ENCODE data around the gene DNAJB1.
"Not testable (repeated sequence)": the region's sequence is repeated elsewhere in the genome, so short reads cannot be mapped to it uniquely, and the experiment has no call there.

Gene DNAJB1

GRCh38 chr19:14517446-14517839 is 754 bp downstream of the DNAJB1 start:
- Mint-ChIP-seq H3K4me3 (peak overlapping the region; percentile 93), H3K36me3 (ENCODE audit: low read depth) (peaks cover 28% of the 10 kb centered on the region), H3K27me3 (ENCODE audit: low read depth) (no peaks in the 10 kb centered on the region), H3K4me1 (ENCODE audit: low read depth) (peaks cover 45% of the 10 kb centered on the region), H3K27ac (peak overlapping the region; percentile 78), H3K9me3 (no peaks in the 10 kb centered on the region)

GRCh38 chr19:14516746-14517438 is 1.3 kb downstream of the DNAJB1 start:
- Mint-ChIP-seq H3K4me1 (ENCODE audit: low read depth) (peaks cover 39% of the 10 kb centered on the region), H3K27ac (peak overlapping the region; percentile 78), H3K9me3 (no peaks in the 10 kb centered on the region), H3K27me3 (ENCODE audit: low read depth) (no peaks in the 10 kb centered on the region), H3K36me3 (ENCODE audit: low read depth) (peaks cover 28% of the 10 kb centered on the region), H3K4me3 (peak overlapping the region; percentile 93)

GRCh38 chr19:14516048-14516534 is 2.1 kb downstream of the DNAJB1 start:
- Mint-ChIP-seq H3K36me3 (ENCODE audit: low read depth) (peaks cover 28% of the 10 kb centered on the region), H3K27me3 (ENCODE audit: low read depth) (no peaks in the 10 kb centered on the region), H3K27ac (peak overlapping the region; percentile 26), H3K4me1 (ENCODE audit: low read depth) (peaks cover 32% of the 10 kb centered on the region), H3K9me3 (no peaks in the 10 kb centered on the region), H3K4me3 (peak overlapping the region; percentile 93)

GRCh38 chr19:14515501-14516047 is 2.6 kb downstream of the DNAJB1 start:
- H3K9me3 Mint-ChIP-seq, result no peaks in the 10 kb centered on the region
- H3K27ac Mint-ChIP-seq, result no peak overlapping the region
- peak overlapping the region; percentile 93 for H3K4me3 Mint-ChIP-seq
- no peaks in the 10 kb centered on the region for H3K27me3 Mint-ChIP-seq (ENCODE audit: low read depth)
- peaks cover 28% of the 10 kb centered on the region for H3K36me3 Mint-ChIP-seq (ENCODE audit: low read depth)
- H3K4me1 Mint-ChIP-seq (ENCODE audit: low read depth), result peaks cover 32% of the 10 kb centered on the region

- H3K36me3 Mint-ChIP-seq (ENCODE audit: low read depth), result peaks cover 28% of the 10 kb centered on the region
- H3K4me1 Mint-ChIP-seq (ENCODE audit: low read depth), result peaks cover 30% of the 10 kb centered on the region
- H3K4me3 Mint-ChIP-seq, result no peak overlapping the region
- no peaks in the 10 kb centered on the region for H3K27me3 Mint-ChIP-seq (ENCODE audit: low read depth)
- H3K27ac Mint-ChIP-seq, result peak overlapping the region; percentile 38
- no peaks in the 10 kb centered on the region for H3K9me3 Mint-ChIP-seq
These were observed 3.9 kb downstream of the DNAJB1 start for GRCh38 chr19:14514215-14514863.

GRCh38 chr19:14512406-14512961 is 5.7 kb downstream of the DNAJB1 start:
- peaks cover 35% of the 10 kb centered on the region for H3K4me1 Mint-ChIP-seq (ENCODE audit: low read depth)
- peaks cover 28% of the 10 kb centered on the region for H3K36me3 Mint-ChIP-seq (ENCODE audit: low read depth)
- H3K27me3 Mint-ChIP-seq (ENCODE audit: low read depth), result no peaks in the 10 kb centered on the region
- H3K9me3 Mint-ChIP-seq, result no peaks in the 10 kb centered on the region
- no peak overlapping the region for H3K4me3 Mint-ChIP-seq
- no peak overlapping the region for H3K27ac Mint-ChIP-seq

GRCh38 chr19:14511229-14511593 is 7.0 kb downstream of the DNAJB1 start:
- Mint-ChIP-seq H3K9me3 (no peaks in the 10 kb centered on the region), H3K27me3 (ENCODE audit: low read depth) (no peaks in the 10 kb centered on the region), H3K36me3 (ENCODE audit: low read depth) (peaks cover 19% of the 10 kb centered on the region), H3K27ac (peak overlapping the region; percentile 27), H3K4me1 (ENCODE audit: low read depth) (peaks cover 36% of the 10 kb centered on the region), H3K4me3 (no peak overlapping the region)

- H3K4me1 Mint-ChIP-seq (ENCODE audit: low read depth), result peaks cover 36% of the 10 kb centered on the region
- H3K9me3 Mint-ChIP-seq, result no peaks in the 10 kb centered on the region
- H3K27ac Mint-ChIP-seq, result no peak overlapping the region
- H3K36me3 Mint-ChIP-seq (ENCODE audit: low read depth), result peaks cover 12% of the 10 kb centered on the region
- no peak overlapping the region for H3K4me3 Mint-ChIP-seq
- H3K27me3 Mint-ChIP-seq (ENCODE audit: low read depth), result no peaks in the 10 kb centered on the region
These were observed 7.6 kb downstream of the DNAJB1 start for GRCh38 chr19:14510311-14511228.

GRCh38 chr19:14507704-14508542 is 10.3 kb downstream of the DNAJB1 start:
- Mint-ChIP-seq H3K27me3 (ENCODE audit: low read depth) (peaks cover 9% of the 10 kb centered on the region), H3K27ac (peak overlapping the region; percentile 93), H3K9me3 (no peaks in the 10 kb centered on the region), H3K4me1 (ENCODE audit: low read depth) (peaks cover 30% of the 10 kb centered on the region), H3K4me3 (no peak overlapping the region), H3K36me3 (ENCODE audit: low read depth) (no peaks in the 10 kb centered on the region)

GRCh38 chr19:14505488-14506239 is 12.5 kb downstream of the DNAJB1 start:
- Mint-ChIP-seq H3K27ac (peak overlapping the region; percentile 93), H3K4me1 (ENCODE audit: low read depth) (peaks cover 30% of the 10 kb centered on the region), H3K27me3 (ENCODE audit: low read depth) (peaks cover 9% of the 10 kb centered on the region), H3K36me3 (ENCODE audit: low read depth) (no peaks in the 10 kb centered on the region), H3K4me3 (peak overlapping the region; percentile 46), H3K9me3 (no peaks in the 10 kb centered on the region)

- not testable (repeated sequence) for H3K9me3 Mint-ChIP-seq
- H3K4me1 Mint-ChIP-seq (ENCODE audit: low read depth), result peaks cover 26% of the 10 kb centered on the region
These were observed 13.6 kb downstream of the DNAJB1 start for GRCh38 chr19:14504575-14504974.

GRCh38 chr19:14503285-14503684 is 14.9 kb downstream of the DNAJB1 start:
- Mint-ChIP-seq H3K4me1 (ENCODE audit: low read depth) (peaks cover 23% of the 10 kb centered on the region), H3K27me3 (ENCODE audit: low read depth) (peaks cover 9% of the 10 kb centered on the region), H3K27ac (no peak overlapping the region)

More at GRCh38 chr19:14504575-14504974, 13.6 kb downstream of the DNAJB1 start:
- H3K36me3 Mint-ChIP-seq (ENCODE audit: low read depth); H3K4me3 Mint-ChIP-seq; H3K27ac Mint-ChIP-seq; H3K27me3 Mint-ChIP-seq (ENCODE audit: low read depth): not testable (repeated sequence)

More at GRCh38 chr19:14503285-14503684, 14.9 kb downstream of the DNAJB1 start:
- Mint-ChIP-seq H3K4me3 (no peak overlapping the region), H3K9me3 (no peaks in the 10 kb centered on the region), H3K36me3 (ENCODE audit: low read depth) (no peaks in the 10 kb centered on the region)
